Stimulated activated CD8-positive, alpha-beta memory T cell treated with anti-CD3 and anti-CD28 coated beads, Interleukin-2, amount 100 ng/mL, for 1 hour (primary cell): ENCODE data around the gene CHRNA4.

ENCODE experiments used
- DNase-seq, 2 donors: peaks; one replicate each; pipeline ENCODE4 v3.0.0-alpha.2; 2020; ENCODE audit warnings: low read depth in 2 of 2

Gene CHRNA4

GRCh38 chr20:63360850-63361518 is at the start of gene CHRNA4:
TSS of gene CHRNA4 (minus strand) at chr20:63361349. CDS start at chr20:63361165, 184 bp downstream.
- no peak for DNase-seq

- no peak for DNase-seq
Measured at GRCh38 chr20:63409834-63410435, 48.8 kb upstream of the CHRNA4 start.

GRCh38 chr20:63409066-63409833 is 48.1 kb upstream of the CHRNA4 start:
- DNase-seq = no peak

- no peak for DNase-seq
Measured at GRCh38 chr20:63408684-63409046, 47.5 kb upstream of the CHRNA4 start.

GRCh38 chr20:63407928-63408683 is 47.0 kb upstream of the CHRNA4 start:
- no peak for DNase-seq

GRCh38 chr20:63406617-63407245 is 45.6 kb upstream of the CHRNA4 start:
- no peak for DNase-seq

- DNase-seq = no peak
Measured at GRCh38 chr20:63406011-63406410, 44.9 kb upstream of the CHRNA4 start.

GRCh38 chr20:63405102-63405730 is 44.1 kb upstream of the CHRNA4 start:
- no peak for DNase-seq

- DNase-seq = no peak
Measured at GRCh38 chr20:63404129-63405085, 43.3 kb upstream of the CHRNA4 start.

GRCh38 chr20:63403403-63404105 is 42.4 kb upstream of the CHRNA4 start:
- no peak for DNase-seq

- no peak for DNase-seq
Measured at GRCh38 chr20:63402860-63403220, 41.7 kb upstream of the CHRNA4 start.

GRCh38 chr20:63402181-63402859 is 41.2 kb upstream of the CHRNA4 start:
- DNase-seq = no peak

- no peak for DNase-seq
Measured at GRCh38 chr20:63401384-63402110, 40.4 kb upstream of the CHRNA4 start.

GRCh38 chr20:63400486-63401210 is 39.5 kb upstream of the CHRNA4 start:
- no peak for DNase-seq

GRCh38 chr20:63399596-63400375 is 38.6 kb upstream of the CHRNA4 start:
- DNase-seq = no peak

- DNase-seq = no peak
Measured at GRCh38 chr20:63398744-63399514, 37.8 kb upstream of the CHRNA4 start.
